Ishikawa (cell line): ENCODE data around the gene SYNGR4.

Experiments used
- CEBPB ChIP-seq: IDR thresholded peaks from 2 replicates; pipeline ENCODE4 v1.6.1; 2012
- CREB1 ChIP-seq: IDR thresholded peaks from 2 replicates; pipeline ENCODE4 v1.6.1; 2012; ENCODE audit warnings: low read depth
- EGR1 ChIP-seq: IDR thresholded peaks from 2 replicates; pipeline ENCODE4 v1.6.1; 2012
- EP300 ChIP-seq: IDR thresholded peaks from 2 replicates; pipeline ENCODE4 v1.6.1; 2012; ENCODE audit warnings: borderline replicate concordance
- FOXM1 ChIP-seq: IDR thresholded peaks from 2 replicates; pipeline ENCODE4 v1.6.1; 2012; ENCODE audit warnings: low read depth, borderline replicate concordance
- NFIC ChIP-seq: IDR thresholded peaks from 2 replicates; pipeline ENCODE4 v1.6.1; 2012
- RAD21 ChIP-seq: IDR thresholded peaks from 2 replicates; pipeline ENCODE4 v1.6.1; 2012; ENCODE audit warnings: low read depth
- TAF1 ChIP-seq: IDR thresholded peaks from 2 replicates; pipeline ENCODE4 v1.6.1; 2012; ENCODE audit warnings: low read depth, mild to moderate bottlenecking
- TCF12 ChIP-seq: IDR thresholded peaks from 2 replicates; pipeline ENCODE4 v1.6.1; 2012; ENCODE audit warnings: low read depth
- TEAD4 ChIP-seq: IDR thresholded peaks from 2 replicates; pipeline ENCODE4 v1.6.1; 2012
- YY1 ChIP-seq: IDR thresholded peaks from 2 replicates; pipeline ENCODE4 v1.6.1; 2012; ENCODE audit warnings: low read depth
- ZBTB7A ChIP-seq: IDR thresholded peaks from 2 replicates; pipeline ENCODE4 v1.6.1; 2012; ENCODE audit warnings: low read depth
- TF ChIP-seq, protein P1 (sequence below): IDR thresholded peaks from 2 replicates; pipeline ENCODE4 v1.6.1; 2012
- TF ChIP-seq, protein P2 (sequence below): IDR thresholded peaks from 2 replicates; pipeline ENCODE4 v1.6.1; 2012; ENCODE audit warnings: low read depth, mild to moderate bottlenecking
- TF ChIP-seq, protein P3 (sequence below): IDR thresholded peaks from 2 replicates; pipeline ENCODE4 v1.6.1; 2012

SYNGR4 gene

DNA sequence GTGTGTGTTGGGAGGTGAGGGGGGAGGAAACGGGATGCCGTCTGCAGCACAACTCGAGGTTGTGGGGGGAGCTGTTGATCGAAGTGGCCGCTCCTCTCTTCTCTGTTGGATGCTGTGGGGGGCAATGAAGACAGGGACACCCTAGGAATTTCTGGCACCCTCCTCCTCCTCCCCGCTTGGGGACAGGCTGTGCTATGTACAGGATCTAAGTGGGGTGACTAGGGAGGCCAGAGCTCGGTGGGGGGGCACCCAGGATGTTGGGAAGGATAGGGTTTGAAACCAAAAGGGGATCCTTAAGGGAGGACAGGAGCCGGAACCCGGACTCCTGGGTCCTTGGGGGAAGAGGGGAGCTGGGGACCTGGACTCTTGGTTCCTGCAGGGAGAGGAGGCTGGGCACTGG lies 31.3 kb downstream of the SYNGR4 start:
- no peak for TF ChIP-seq RAD21
- no peak for TF ChIP-seq ZBTB7A
- no peak for TF ChIP-seq FOXM1
- no peak for TF ChIP-seq TEAD4
- no peak for TF ChIP-seq YY1
- TF ChIP-seq EP300, result no peak
- TF ChIP-seq EGR1, result no peak

DNA sequence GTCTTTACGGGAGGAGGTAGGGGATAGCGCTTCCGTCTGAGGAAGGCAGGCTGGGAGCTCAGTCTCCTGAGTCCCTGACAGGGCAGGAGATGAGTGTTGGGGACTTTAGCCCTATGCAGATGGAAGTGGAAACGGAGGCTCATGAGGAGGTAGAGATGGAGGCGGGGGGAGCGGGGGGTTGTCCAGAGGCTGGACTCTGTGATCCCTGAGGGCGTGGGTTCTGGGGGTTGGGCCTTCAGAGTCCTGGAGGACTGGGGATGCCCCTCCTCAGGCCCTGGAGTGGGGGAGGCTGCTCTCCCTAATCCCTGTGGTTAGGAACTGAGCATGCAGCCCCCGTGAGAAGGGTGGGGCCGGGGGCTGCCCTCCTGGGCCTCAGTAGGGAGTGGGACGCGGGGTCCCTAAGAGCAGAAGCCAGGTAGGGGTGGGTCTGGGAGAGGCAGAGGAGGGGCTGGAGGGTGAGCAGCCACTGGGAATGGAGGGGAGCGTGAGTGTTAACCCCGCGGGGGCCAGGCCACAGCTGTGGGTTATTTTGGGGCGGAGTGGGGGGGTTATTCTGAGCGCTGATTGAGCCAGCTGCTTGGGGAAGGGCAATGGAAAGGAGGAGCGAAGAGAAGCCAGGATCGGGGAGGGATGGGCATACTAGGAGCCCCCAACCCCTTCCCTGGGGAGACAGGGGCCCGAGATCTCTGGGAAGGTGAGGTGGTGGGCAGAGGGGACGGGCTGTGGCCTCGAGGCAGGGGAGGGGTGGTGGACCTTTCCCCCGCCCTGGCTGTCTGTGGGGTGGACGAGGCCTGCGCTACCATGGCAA lies 32.1 kb downstream of the SYNGR4 start:
- no peak for TF ChIP-seq TAF1
- TF ChIP-seq YY1, result no peak
- no peak for TF ChIP-seq EP300
- TF ChIP-seq CREB1, result no peak
- TF ChIP-seq FOXM1, result no peak
- no peak for TF ChIP-seq RAD21
- TF ChIP-seq EGR1, result no peak
- TF ChIP-seq TCF12, result no peak

DNA sequence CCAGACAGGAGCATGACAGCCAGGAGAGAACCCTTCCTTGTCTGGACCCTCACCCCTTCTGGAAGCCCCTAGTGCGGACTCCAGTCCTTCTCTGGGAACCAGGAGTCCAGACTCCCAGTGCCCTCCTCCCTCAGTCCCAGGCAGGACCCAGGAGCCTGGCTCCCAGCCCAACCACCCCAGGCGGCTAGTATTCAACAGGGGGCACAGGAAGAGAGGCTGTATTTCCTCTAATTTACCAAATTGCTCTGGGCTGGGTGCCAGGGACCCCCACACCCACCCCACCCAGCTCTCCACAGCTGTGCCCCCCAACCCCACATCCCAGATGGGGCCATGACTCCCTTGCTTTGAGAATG lies 32.6 kb downstream of the SYNGR4 start:
- TF ChIP-seq CEBPB (no peak), EP300 (no peak), TCF12 (no peak), TAF1 (no peak), FOXM1 (no peak), ZBTB7A (no peak), TEAD4 (no peak), YY1 (no peak), CREB1 (no peak), RAD21 (no peak), EGR1 (no peak), NFIC (no peak)
- TF ChIP-seq, protein P1, sequence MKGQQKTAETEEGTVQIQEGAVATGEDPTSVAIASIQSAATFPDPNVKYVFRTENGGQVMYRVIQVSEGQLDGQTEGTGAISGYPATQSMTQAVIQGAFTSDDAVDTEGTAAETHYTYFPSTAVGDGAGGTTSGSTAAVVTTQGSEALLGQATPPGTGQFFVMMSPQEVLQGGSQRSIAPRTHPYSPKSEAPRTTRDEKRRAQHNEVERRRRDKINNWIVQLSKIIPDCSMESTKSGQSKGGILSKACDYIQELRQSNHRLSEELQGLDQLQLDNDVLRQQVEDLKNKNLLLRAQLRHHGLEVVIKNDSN, result no peak
- TF ChIP-seq, protein P2, sequence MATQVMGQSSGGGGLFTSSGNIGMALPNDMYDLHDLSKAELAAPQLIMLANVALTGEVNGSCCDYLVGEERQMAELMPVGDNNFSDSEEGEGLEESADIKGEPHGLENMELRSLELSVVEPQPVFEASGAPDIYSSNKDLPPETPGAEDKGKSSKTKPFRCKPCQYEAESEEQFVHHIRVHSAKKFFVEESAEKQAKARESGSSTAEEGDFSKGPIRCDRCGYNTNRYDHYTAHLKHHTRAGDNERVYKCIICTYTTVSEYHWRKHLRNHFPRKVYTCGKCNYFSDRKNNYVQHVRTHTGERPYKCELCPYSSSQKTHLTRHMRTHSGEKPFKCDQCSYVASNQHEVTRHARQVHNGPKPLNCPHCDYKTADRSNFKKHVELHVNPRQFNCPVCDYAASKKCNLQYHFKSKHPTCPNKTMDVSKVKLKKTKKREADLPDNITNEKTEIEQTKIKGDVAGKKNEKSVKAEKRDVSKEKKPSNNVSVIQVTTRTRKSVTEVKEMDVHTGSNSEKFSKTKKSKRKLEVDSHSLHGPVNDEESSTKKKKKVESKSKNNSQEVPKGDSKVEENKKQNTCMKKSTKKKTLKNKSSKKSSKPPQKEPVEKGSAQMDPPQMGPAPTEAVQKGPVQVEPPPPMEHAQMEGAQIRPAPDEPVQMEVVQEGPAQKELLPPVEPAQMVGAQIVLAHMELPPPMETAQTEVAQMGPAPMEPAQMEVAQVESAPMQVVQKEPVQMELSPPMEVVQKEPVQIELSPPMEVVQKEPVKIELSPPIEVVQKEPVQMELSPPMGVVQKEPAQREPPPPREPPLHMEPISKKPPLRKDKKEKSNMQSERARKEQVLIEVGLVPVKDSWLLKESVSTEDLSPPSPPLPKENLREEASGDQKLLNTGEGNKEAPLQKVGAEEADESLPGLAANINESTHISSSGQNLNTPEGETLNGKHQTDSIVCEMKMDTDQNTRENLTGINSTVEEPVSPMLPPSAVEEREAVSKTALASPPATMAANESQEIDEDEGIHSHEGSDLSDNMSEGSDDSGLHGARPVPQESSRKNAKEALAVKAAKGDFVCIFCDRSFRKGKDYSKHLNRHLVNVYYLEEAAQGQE, result no peak
- TF ChIP-seq, protein P3, sequence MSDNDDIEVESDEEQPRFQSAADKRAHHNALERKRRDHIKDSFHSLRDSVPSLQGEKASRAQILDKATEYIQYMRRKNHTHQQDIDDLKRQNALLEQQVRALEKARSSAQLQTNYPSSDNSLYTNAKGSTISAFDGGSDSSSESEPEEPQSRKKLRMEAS, result no peak

DNA sequence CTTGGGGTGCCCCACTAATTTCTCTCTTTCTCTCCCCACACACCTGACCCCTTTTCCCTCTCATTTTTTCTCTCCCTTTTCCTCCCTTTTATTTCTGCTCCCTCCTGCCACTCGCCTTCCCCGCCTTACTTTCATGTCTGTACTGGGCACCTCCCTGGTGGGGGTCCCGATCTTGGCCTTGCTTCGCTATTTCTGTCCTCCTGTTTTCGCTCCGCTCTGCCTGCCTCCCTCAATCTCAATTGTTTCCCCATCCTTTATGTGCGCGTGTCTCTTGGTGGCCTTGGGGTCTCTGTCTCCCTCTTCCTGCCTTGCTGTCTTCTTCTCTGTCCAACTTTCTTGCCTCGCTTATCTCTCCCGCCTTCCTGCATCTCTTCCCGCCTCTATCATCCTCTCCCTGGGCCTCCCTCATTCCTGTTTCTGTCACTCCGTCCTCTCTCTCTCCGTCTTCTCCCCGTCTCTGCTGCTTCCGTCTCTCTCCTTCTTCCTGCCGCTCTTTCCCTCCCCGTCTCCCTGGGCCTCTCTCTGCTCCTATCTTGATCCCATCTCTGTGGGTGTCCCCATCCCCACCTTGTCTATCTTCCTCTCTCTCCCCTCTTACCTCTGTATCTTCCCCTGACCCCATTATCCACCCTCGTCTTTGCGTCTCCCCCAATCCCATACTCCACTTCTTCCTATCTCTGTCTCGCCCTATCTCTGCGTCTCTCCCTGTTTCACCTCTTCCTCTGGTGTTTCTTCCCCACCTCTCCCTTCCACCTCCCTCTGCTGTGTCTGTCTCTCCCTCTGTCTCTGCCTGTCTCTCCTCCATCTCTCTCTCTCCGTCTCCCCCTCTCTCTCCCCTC lies 33.3 kb downstream of the SYNGR4 start:
- TF ChIP-seq, protein P2, result no peak
- no peak for TF ChIP-seq YY1
- no peak for TF ChIP-seq CEBPB
- TF ChIP-seq CREB1, result no peak
- TF ChIP-seq, protein P3, result no peak
- no peak for TF ChIP-seq EGR1
- no peak for TF ChIP-seq EP300
- TF ChIP-seq RAD21, result no peak
- no peak for TF ChIP-seq TCF12

DNA sequence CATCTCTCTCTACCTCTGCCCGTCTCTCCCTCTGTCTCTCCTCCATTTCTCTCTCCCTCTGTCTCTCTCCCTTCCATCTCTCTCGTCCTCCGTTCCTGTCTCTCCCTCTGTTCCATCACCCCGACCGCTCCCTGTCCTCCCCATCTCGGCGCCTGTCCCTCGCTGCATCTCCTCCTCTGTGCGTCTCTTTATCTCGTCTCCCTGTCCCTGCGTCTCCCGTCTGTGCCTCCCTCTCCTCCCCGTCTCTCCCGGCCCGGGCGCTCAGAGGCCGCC lies 33.9 kb downstream of the SYNGR4 start:
- TF ChIP-seq CREB1 (no peak), FOXM1 (no peak), ZBTB7A (no peak), EGR1 (no peak), CEBPB (no peak), TEAD4 (no peak), NFIC (no peak), TCF12 (no peak), RAD21 (no peak), TAF1 (no peak), YY1 (no peak), EP300 (no peak)
- TF ChIP-seq, protein P3, result no peak
- TF ChIP-seq, protein P1, result no peak
- TF ChIP-seq, protein P2, result no peak
